HepG2 (cell line): ENCODE measurements around the gene RUNX2.

Experiments used
- CCDC6 ChIP-seq: sonication (generic); formaldehyde crosslinking; IDR thresholded peaks from 2 replicates; pipeline ENCODE4 v1.8.1; 2022; ENCODE audit warnings: mild to moderate bottlenecking, missing genetic modification reagents, moderate library complexity
- CEBPB ChIP-seq: IDR thresholded peaks from 2 replicates; pipeline ENCODE4 v1.6.1; 2011; ENCODE audit warnings: low read depth, low read length, improper control_type of control experiment, borderline replicate concordance
- CTCF ChIP-seq: sonication (generic); formaldehyde crosslinking; IDR thresholded peaks from 2 replicates; pipeline ENCODE4 v1.5.0; 2020; ENCODE audit warnings: mild to moderate bottlenecking, missing genetic modification reagents, moderate library complexity
- FOXM1 ChIP-seq: sonication (generic); formaldehyde crosslinking; IDR thresholded peaks from 2 replicates; pipeline ENCODE4 v1.5.0; 2020; ENCODE audit warnings: missing genetic modification reagents
- MAX ChIP-seq: IDR thresholded peaks from 2 replicates; pipeline ENCODE4 v1.6.1; 2012; ENCODE audit warnings: inconsistent platforms
- MLX ChIP-seq: IDR thresholded peaks from 2 replicates; pipeline ENCODE4 v1.6.1; 2016
- NR1H2 ChIP-seq: sonication (generic); formaldehyde crosslinking; IDR thresholded peaks from 2 replicates; pipeline ENCODE4 v1.8.1; 2022; ENCODE audit warnings: low read depth, missing genetic modification reagents, borderline replicate concordance
- POGZ ChIP-seq: sonication (generic); formaldehyde crosslinking; IDR thresholded peaks from 2 replicates; pipeline ENCODE4 v1.4.0; 2020; ENCODE audit warnings: mild to moderate bottlenecking, missing genetic modification reagents
- POLR2AphosphoS5 ChIP-seq: IDR thresholded peaks from 2 replicates; pipeline ENCODE4 v1.6.1; 2012; ENCODE audit warnings: low read depth, low read length
- REPIN1 ChIP-seq: sonication (generic); formaldehyde crosslinking; IDR thresholded peaks from 2 replicates; pipeline ENCODE4 v1.8.0; 2022; ENCODE audit warnings: missing genetic modification reagents, low read depth, mild to moderate bottlenecking, borderline replicate concordance
- SALL2 ChIP-seq: sonication (generic); formaldehyde crosslinking; IDR thresholded peaks from 2 replicates; pipeline ENCODE4 v1.8.1; 2023; ENCODE audit warnings: mild to moderate bottlenecking, missing genetic modification reagents, inconsistent platforms
- SP1 ChIP-seq, 2 experiments: fragments of 450-650 bp in 1 of 2; sonication (generic) in 1 of 2; formaldehyde crosslinking in 1 of 2; IDR thresholded peaks; 2 replicates each; pipeline versions ENCODE4 v1.4.0 to v1.6.1; 2016 to 2020; ENCODE audit warnings: missing genetic modification reagents in 1 of 2
- ZNF562 ChIP-seq: sonication (generic); formaldehyde crosslinking; IDR thresholded peaks from 2 replicates; pipeline ENCODE4 v1.8.0; 2022; ENCODE audit warnings: missing genetic modification reagents, borderline replicate concordance
- ZNF660 ChIP-seq: sonication (generic); formaldehyde crosslinking; IDR thresholded peaks from 2 replicates; pipeline ENCODE4 v1.5.1; 2020; ENCODE audit warnings: mild to moderate bottlenecking, low read depth, missing genetic modification reagents, borderline replicate concordance

- TF ChIP-seq CEBPB, result no peak
- no peak for TF ChIP-seq CTCF (CRISPR knock-in tag)
- TF ChIP-seq MAX, result no peak
- TF ChIP-seq ZNF562, result no peak
- TF ChIP-seq FOXM1 (CRISPR knock-in tag), result no peak
- no peak for TF ChIP-seq CCDC6 (CRISPR knock-in tag)
- TF ChIP-seq ZNF660 (CRISPR knock-in tag), result no peak
- no peak for TF ChIP-seq SALL2 (CRISPR knock-in tag)
- TF ChIP-seq MLX (CRISPR knock-in tag), result no peak
- TF ChIP-seq REPIN1 (CRISPR knock-in tag), result no peak
- TF ChIP-seq SP1 (IDR thresholded peaks at IDR 0.05), result no peak
- TF ChIP-seq SP1 (CRISPR knock-in tag; IDR thresholded peaks at IDR 0.05), result no peak
- TF ChIP-seq POGZ (CRISPR knock-in tag), result no peak
- TF ChIP-seq NR1H2 (CRISPR knock-in tag), result no peak
- TF ChIP-seq POLR2AphosphoS5, result no peak
These were observed 60.2 kb downstream of the RUNX2 start for GRCh38 chr6:45388328-45388727.
